Activated CD4-positive, alpha-beta T cell treated with anti-CD3 and anti-CD28 coated beads, Interleukin-2, Interleukin-6, amounts not matched to agents 100 ng/mL and 50 ng/mL, durations not matched to agents 16 hours and 8 hours (primary cell): ENCODE measurements around the gene SLC2A9.
"Not testable (repeated sequence)": the region's sequence is repeated elsewhere in the genome, so short reads cannot be mapped to it uniquely, and the experiment has no call there.

ENCODE experiments used
- DNase-seq: peaks from one replicate; pipeline ENCODE4 v3.0.0-alpha.2; 2020

The SLC2A9 gene

GRCh38 chr4:9808077-9808476, 213.2 kb downstream of the SLC2A9 start:
- DNase-seq, result no peak

- DNase-seq, result no peak
Measured at GRCh38 chr4:9804918-9805317, 216.4 kb downstream of the SLC2A9 start.

- no peak for DNase-seq
Measured at GRCh38 chr4:9800848-9801247, 220.4 kb downstream of the SLC2A9 start.

- not testable (repeated sequence) for DNase-seq
Measured at GRCh38 chr4:9796641-9797040, 224.7 kb downstream of the SLC2A9 start.

GRCh38 chr4:9792381-9792780, 228.9 kb downstream of the SLC2A9 start:
- no peak for DNase-seq

GRCh38 chr4:9785891-9786290, 235.4 kb downstream of the SLC2A9 start:
- DNase-seq, result not testable (repeated sequence)

GRCh38 chr4:9782136-9782436, 239.2 kb downstream of the SLC2A9 start:
- no peak for DNase-seq

GRCh38 chr4:9781343-9782135, 239.8 kb downstream of the SLC2A9 start, which contains the start of gene DRD5:
TSS of gene DRD5 (plus strand) at chr4:9781634. CDS start at chr4:9782030, 396 bp downstream.
- no peak for DNase-seq
